ENCODE measurements around the gene ARHGAP25. TPM values are rescaled to one million over a fixed set of nuclear protein-coding genes. Genes with fewer than 3 reads are reported as not detected.

Gene ARHGAP25
- total RNA-seq, 3 donors from 2014 or later (not counting 1 experiment from before 2014, with no cell fraction given): 122 to 180 (median 155) TPM

DNA sequence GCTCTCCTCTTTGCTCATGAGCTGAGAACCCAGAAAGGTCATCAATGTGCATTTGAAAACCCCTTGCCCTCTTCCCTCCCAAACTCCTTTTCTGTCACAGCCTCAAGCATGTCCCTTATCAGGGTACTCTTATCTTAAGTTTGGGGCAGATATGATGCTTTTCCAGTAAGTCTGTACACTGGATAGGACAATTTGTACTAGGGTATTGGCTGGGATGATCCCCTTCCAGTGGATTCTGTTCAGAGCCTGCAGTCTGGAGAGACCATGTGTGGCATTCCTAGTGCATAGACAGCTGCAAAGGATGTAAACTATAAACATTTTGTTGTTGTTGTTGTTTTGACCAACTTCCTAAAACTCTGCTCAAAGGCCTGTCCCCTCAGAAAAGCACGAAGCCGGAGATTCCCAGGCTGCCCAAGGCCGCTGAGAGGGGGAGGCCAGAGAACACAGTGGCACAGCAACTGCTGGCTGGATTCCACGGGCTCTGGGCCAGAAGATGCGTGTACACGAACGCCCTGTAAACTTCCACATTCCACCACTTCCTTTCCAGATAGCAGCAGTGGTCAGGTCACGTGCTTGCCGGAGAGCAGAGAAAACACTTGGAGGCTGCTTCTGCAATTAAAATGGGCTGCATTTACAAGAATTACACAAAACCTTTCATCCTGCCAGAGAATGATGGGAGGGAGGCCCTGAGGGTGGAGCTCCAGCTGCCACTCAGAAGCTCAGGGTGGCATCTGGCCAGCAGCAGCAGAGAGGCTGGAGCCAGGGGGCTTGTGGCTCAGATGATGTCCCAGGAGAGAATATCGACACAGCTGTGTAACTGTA lies 94.5 kb downstream of the ARHGAP25 start:
- peak; percentile 53 to 88 for DNase-seq
- 5% methylated on average over 10 of the region's 10 CpGs for WGBS (ENCODE audit: insufficient coverage)
- H3K27me3 ChIP-seq (ENCODE audit: control insufficient read depth, insufficient read depth, low read length): no peaks in the 10 kb centered on the region
- Mint-ChIP-seq H3K36me3 (peaks cover 5% of the 10 kb centered on the region), H3K4me3 (peak overlapping the region; percentile 84), H3K27ac (peak overlapping the region; percentile 92 to 97), H3K4me1 (peaks cover 51 to 76% of the 10 kb centered on the region in 2 donors), H3K9me3 (no peaks in the 10 kb centered on the region), H3K27me3 (ENCODE audit: low read depth in 2 of 2) (no peaks in the 10 kb centered on the region)
- TF ChIP-seq, protein P1, sequence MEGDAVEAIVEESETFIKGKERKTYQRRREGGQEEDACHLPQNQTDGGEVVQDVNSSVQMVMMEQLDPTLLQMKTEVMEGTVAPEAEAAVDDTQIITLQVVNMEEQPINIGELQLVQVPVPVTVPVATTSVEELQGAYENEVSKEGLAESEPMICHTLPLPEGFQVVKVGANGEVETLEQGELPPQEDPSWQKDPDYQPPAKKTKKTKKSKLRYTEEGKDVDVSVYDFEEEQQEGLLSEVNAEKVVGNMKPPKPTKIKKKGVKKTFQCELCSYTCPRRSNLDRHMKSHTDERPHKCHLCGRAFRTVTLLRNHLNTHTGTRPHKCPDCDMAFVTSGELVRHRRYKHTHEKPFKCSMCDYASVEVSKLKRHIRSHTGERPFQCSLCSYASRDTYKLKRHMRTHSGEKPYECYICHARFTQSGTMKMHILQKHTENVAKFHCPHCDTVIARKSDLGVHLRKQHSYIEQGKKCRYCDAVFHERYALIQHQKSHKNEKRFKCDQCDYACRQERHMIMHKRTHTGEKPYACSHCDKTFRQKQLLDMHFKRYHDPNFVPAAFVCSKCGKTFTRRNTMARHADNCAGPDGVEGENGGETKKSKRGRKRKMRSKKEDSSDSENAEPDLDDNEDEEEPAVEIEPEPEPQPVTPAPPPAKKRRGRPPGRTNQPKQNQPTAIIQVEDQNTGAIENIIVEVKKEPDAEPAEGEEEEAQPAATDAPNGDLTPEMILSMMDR (IDR thresholded peaks at IDR 0.05): no peak
- peak; percentile 10 to 78 (median 47) for ATAC-seq
- H3K9me3 ChIP-seq (ENCODE audit: control insufficient read depth, insufficient read depth, low read length): no peaks in the 10 kb centered on the region
- peaks cover 34% of the 10 kb centered on the region for H3K4me1 ChIP-seq (ENCODE audit: control insufficient read depth, insufficient read depth, low read length)
- intact Hi-C loops (cut with micrococcal nuclease): no loop called here
- H3K36me3 ChIP-seq (ENCODE audit: control insufficient read depth, insufficient read depth, low read length): peaks cover 42% of the 10 kb centered on the region
- H3K27ac ChIP-seq (ENCODE audit: low read length): peak overlapping the region; percentile 72
- H3K4me3 ChIP-seq (ENCODE audit: low read length): no peak overlapping the region

DNA sequence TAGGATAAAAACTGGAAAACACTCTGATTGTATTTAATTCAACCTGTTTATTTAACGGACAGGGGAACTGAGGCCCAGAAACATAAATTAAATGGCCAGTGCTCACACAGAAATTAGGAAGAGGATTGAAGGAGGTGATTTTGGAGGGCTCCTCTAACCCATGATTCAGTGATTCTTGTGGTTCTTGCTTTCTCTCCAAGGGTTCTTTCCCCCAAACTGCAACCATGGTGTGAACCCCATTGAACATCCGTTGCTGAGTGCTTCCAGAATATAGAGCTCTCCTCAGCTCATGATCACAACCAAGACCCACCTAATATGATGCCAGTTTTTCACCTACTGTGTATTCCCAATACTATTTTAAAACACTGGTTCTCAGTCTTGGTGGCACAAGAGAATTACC lies 95.1 kb downstream of the ARHGAP25 start:
- Mint-ChIP-seq H3K4me1 (peaks cover 51 to 69% of the 10 kb centered on the region in 2 donors), H3K4me3 (peak overlapping the region; percentile 84), H3K27ac (peak overlapping the region; percentile 92 to 97), H3K9me3 (no peaks in the 10 kb centered on the region), H3K27me3 (ENCODE audit: low read depth in 2 of 2) (no peaks in the 10 kb centered on the region), H3K36me3 (no peaks in the 10 kb centered on the region)
- H3K27me3 ChIP-seq (ENCODE audit: control insufficient read depth, insufficient read depth, low read length): no peaks in the 10 kb centered on the region
- no peaks in the 10 kb centered on the region for H3K9me3 ChIP-seq (ENCODE audit: control insufficient read depth, insufficient read depth, low read length)
- no peak overlapping the region for H3K4me3 ChIP-seq (ENCODE audit: low read length)
- peak in 1 of 2 donors; percentile 56 for DNase-seq
- peaks cover 34% of the 10 kb centered on the region for H3K4me1 ChIP-seq (ENCODE audit: control insufficient read depth, insufficient read depth, low read length)
- ATAC-seq: peak in 2 of 3 donors; percentile 22 to 27
- 19% methylated on average over 2 of the region's 2 CpGs for WGBS (ENCODE audit: insufficient coverage)
- peaks cover 36% of the 10 kb centered on the region for H3K36me3 ChIP-seq (ENCODE audit: control insufficient read depth, insufficient read depth, low read length)
- intact Hi-C loops (cut with micrococcal nuclease): no loop called here
- peak overlapping the region; percentile 72 for H3K27ac ChIP-seq (ENCODE audit: low read length)
- TF ChIP-seq, protein P1 (IDR thresholded peaks at IDR 0.05): no peak

DNA sequence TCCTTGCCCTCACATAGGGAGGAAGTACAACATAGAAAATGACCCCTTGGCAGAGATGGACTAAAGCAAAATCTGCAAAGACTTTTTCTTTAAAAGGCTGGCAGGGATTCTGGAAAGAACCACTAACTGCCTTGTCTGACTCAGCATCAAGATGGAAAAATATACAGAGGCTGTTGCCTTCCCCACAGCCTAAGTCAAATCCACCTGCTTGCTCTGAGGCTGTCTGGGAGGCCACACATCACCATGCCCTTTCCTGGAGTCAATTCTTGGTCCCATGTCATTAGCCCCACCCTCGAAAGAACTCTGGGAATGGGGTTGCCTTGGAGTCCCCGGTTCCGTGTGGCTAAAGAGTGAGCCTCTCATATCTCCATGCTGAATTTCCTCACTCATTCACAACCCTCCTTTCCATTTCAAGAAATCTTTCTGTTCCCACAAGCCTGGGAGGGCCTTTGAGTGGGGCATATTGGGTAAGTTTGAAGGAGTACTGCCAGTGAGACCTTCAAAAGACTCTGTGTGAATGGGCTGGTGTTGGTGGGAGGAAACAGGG lies 97.1 kb downstream of the ARHGAP25 start:
- no peaks in the 10 kb centered on the region for H3K27me3 Mint-ChIP-seq (ENCODE audit: low read depth in 2 of 2)
- H3K9me3 ChIP-seq (ENCODE audit: control insufficient read depth, insufficient read depth, low read length): no peaks in the 10 kb centered on the region
- peak overlapping the region; percentile 35 for H3K27ac ChIP-seq (ENCODE audit: low read length)
- H3K4me1 ChIP-seq (ENCODE audit: control insufficient read depth, insufficient read depth, low read length): peaks cover 34% of the 10 kb centered on the region
- TF ChIP-seq, protein P1 (IDR thresholded peaks at IDR 0.05): no peak
- H3K4me3 Mint-ChIP-seq: peak overlapping the region; percentile 61
- no peaks in the 10 kb centered on the region for H3K36me3 Mint-ChIP-seq
- H3K4me3 ChIP-seq (ENCODE audit: low read length): no peak overlapping the region
- ATAC-seq: peak in 1 of 3 donors; percentile 4
- peak overlapping the region; percentile 92 to 97 for H3K27ac Mint-ChIP-seq
- intact Hi-C loops (cut with micrococcal nuclease): loop anchor here (2.0 kb wide), 2 partner anchors 53 to 77 kb away; no protein-coding TSS in a partner anchor
- H3K9me3 Mint-ChIP-seq: no peaks in the 10 kb centered on the region
- H3K27me3 ChIP-seq (ENCODE audit: control insufficient read depth, insufficient read depth, low read length): no peaks in the 10 kb centered on the region
- WGBS (ENCODE audit: insufficient coverage): 90% methylated on average over 3 of the region's 3 CpGs
- peaks cover 17% of the 10 kb centered on the region for H3K36me3 ChIP-seq (ENCODE audit: control insufficient read depth, insufficient read depth, low read length)
- no peak for DNase-seq
- H3K4me1 Mint-ChIP-seq: peaks cover 56 to 59% of the 10 kb centered on the region in 2 donors
